K562 (cell line): ENCODE data around the gene HMCN1. TPM values are rescaled to one million over a fixed set of nuclear protein-coding genes. Genes with fewer than 3 reads are reported as not detected.

Experiments used
- ATAC-seq: fragments of 200-7000 bp; cut with Tn5 transposase; 3 replicates; pipeline ENCODE4 v1.9.1; 2020; ENCODE audit warnings: moderate library complexity
- BruUV-seq: library from RNA; stranded (reverse); fragments of 400-500 nt; replicated peaks from 2 replicates; lab custom pipeline; 2021; lab: Mats Ljungman, UMichigan
- CTCF ChIA-PET: fragments of 300-600 bp; formaldehyde crosslinking; extraction: SDS; loops from one replicate; lab custom pipeline; 2021; ENCODE audit warnings: low intra/inter-chr PET ratio; lab: Yijun Ruan, JAX
- POLR2A ChIA-PET: fragments of 300-600, 350-650 bp; sonication (Branson Sonifier 250); formaldehyde crosslinking; extraction: SDS; loops from one replicate; lab custom pipeline; 2021; ENCODE audit warnings: antibody characterized with exemption, inconsistent platforms; lab: Yijun Ruan, JAX
- DNase-seq, 4 experiments: peaks; one replicate each; pipeline versions ENCODE4 v3.0.0 to v3.0.0-alpha.2; 2011 to 2018; ENCODE audit warnings: low spot score in 3 of 4, mixed read lengths in 3 of 4; ENCODE audit errors: extremely low read depth in 1 of 4
- FAIRE-seq: peaks from 2 replicates; lab custom pipeline; 2011; peaks lifted over from hg19 to GRCh38; lab: Jason Lieb, UNC
- H2AFZ ChIP-seq: 2 replicates; pipeline ENCODE4 v1.6.0; 2011; ENCODE audit warnings: low read depth, low read length, control low read depth, inconsistent platforms
- H3K27ac ChIP-seq: fragments of 200-600 bp; 3 replicates; pipeline ENCODE4 v1.8.0; 2011; ENCODE audit warnings: low read depth, mild to moderate bottlenecking, control low read depth, inconsistent platforms, low read length, moderate library complexity, mixed read lengths; ENCODE audit errors: extremely low read depth
- H3K27me3 ChIP-seq, 2 experiments: fragments of 300-600 bp in 1 of 2; 2 replicates in 1 of 2; 3 replicates in 1 of 2; pipeline versions ENCODE4 v1.6.0 to v1.8.0; 2011; ENCODE audit warnings: inconsistent platforms in 2 of 2, low read length in 2 of 2, mild to moderate bottlenecking in 1 of 2, mixed read lengths in 1 of 2, moderate library complexity in 1 of 2; ENCODE audit not compliant: control insufficient read depth in 2 of 2, insufficient read depth in 2 of 2
- H3K36me3 ChIP-seq: fragments of 300-600 bp; 3 replicates; pipeline ENCODE4 v1.8.0; 2011; ENCODE audit warnings: mild to moderate bottlenecking, low read length, inconsistent platforms; ENCODE audit not compliant: control insufficient read depth, insufficient read depth
- H3K4me1 ChIP-seq, 2 experiments: fragments of 200-600 bp in 1 of 2; replicated peaks in 1 of 2; 2 replicates in 1 of 2; 3 replicates in 1 of 2; pipeline versions ENCODE4 v1.5.1 to v1.8.0; 2011; ENCODE audit warnings: inconsistent platforms in 2 of 2, low read length in 2 of 2, mild to moderate bottlenecking in 1 of 2, mixed read lengths in 1 of 2, moderate library complexity in 1 of 2; ENCODE audit not compliant: control insufficient read depth in 2 of 2, insufficient read depth in 2 of 2
- H3K4me2 ChIP-seq: 2 replicates; pipeline ENCODE4 v1.6.1; 2011; ENCODE audit warnings: low read length, control low read depth, inconsistent platforms, mixed read lengths; ENCODE audit not compliant: insufficient read depth
- H3K4me3 ChIP-seq: fragments of 200-600 bp; sonication (generic), shearing (Covaris generic); 2 replicates; pipeline ENCODE4 v1.5.1; 2016; ENCODE audit warnings: control low read depth, inconsistent platforms
- H3K79me2 ChIP-seq: fragments of 200-600 bp; 3 replicates; pipeline ENCODE4 v1.8.0; 2011; ENCODE audit warnings: low read length, inconsistent platforms; ENCODE audit not compliant: control insufficient read depth, insufficient read depth
- H3K9ac ChIP-seq, 2 experiments: 2 replicates each; pipeline versions ENCODE4 v1.6.0 to v1.6.1; 2011; ENCODE audit warnings: low read depth in 2 of 2, low read length in 2 of 2, control low read depth in 1 of 2, inconsistent platforms in 1 of 2, mild to moderate bottlenecking in 1 of 2, mixed read lengths in 1 of 2; ENCODE audit not compliant: insufficient read depth in 1 of 2
- H3K9me1 ChIP-seq: one replicate; pipeline ENCODE4 v1.6.0; 2011; ENCODE audit warnings: inconsistent platforms, mild to moderate bottlenecking, low read length, moderate library complexity; ENCODE audit not compliant: control insufficient read depth, insufficient read depth
- H3K9me3 ChIP-seq: replicated peaks from 2 replicates; pipeline ENCODE4 v1.5.1; 2011; ENCODE audit warnings: low read depth, low read length, inconsistent platforms; ENCODE audit not compliant: control insufficient read depth, insufficient read depth
- H4K20me1 ChIP-seq: replicated peaks from 2 replicates; pipeline ENCODE4 v1.6.1; 2011; ENCODE audit warnings: low read length, inconsistent platforms, mixed read lengths; ENCODE audit not compliant: control insufficient read depth, insufficient read depth
- CBX1 ChIP-seq: sonication (generic); IDR thresholded peaks from 2 replicates; pipeline ENCODE4 v1.6.1; 2016; ENCODE audit warnings: antibody characterized with exemption, low read depth, mild to moderate bottlenecking
- CC2D1A ChIP-seq: fragments of 450-650 bp; IDR thresholded peaks from 2 replicates; pipeline ENCODE4 v1.6.1; 2017; ENCODE audit warnings: mild to moderate bottlenecking
- MEF2D ChIP-seq: conservative IDR thresholded peaks from 2 replicates; pipeline ENCODE4 v1.6.1; 2016; ENCODE audit warnings: low read depth, missing genetic modification characterization, missing compliant biosample characterization
- NFIC ChIP-seq: fragments of 450-650 bp; IDR thresholded peaks from 2 replicates; pipeline ENCODE4 v1.6.1; 2017; ENCODE audit warnings: mild to moderate bottlenecking, inconsistent platforms
- PTTG1 ChIP-seq: fragments of 450-650 bp; IDR thresholded peaks from 2 replicates; pipeline ENCODE4 v1.6.1; 2016; ENCODE audit warnings: low read depth, mild to moderate bottlenecking, missing genetic modification characterization, missing compliant biosample characterization
- RAD51 ChIP-seq: fragments of 450-650 bp; IDR thresholded peaks from 2 replicates; pipeline ENCODE4 v1.7.1; 2016; ENCODE audit warnings: low read depth, mild to moderate bottlenecking, borderline replicate concordance
- SRSF7 ChIP-seq: fragments of 200-400 bp; formaldehyde crosslinking; optimal IDR thresholded peaks from 2 replicates; pipeline ENCODE3; 2017; ENCODE audit warnings: mild to moderate bottlenecking, low read depth, low read length
- ZNF583 ChIP-seq: fragments of 250-450 bp; sonication (Bioruptor Pico); IDR thresholded peaks from 2 replicates; pipeline ENCODE4 v1.4.0; 2020
- ZNF644 ChIP-seq: fragments of 200-800 bp; sonication (Bioruptor generic); IDR thresholded peaks from 2 replicates; pipeline ENCODE4 v1.6.1; 2016; ENCODE audit warnings: low read depth, missing genetic modification characterization, missing compliant biosample characterization
- WGBS: fragments of 100-300 bp; shearing (Covaris generic); methylation state at CpG from one replicate; pipeline ENCODE4 v1.1.6; 2016; ENCODE audit warnings: low coverage, mixed read lengths; ENCODE audit not compliant: insufficient coverage; ENCODE audit errors: missing lambda C conversion rate; 5-methylcytosine and 5-hydroxymethylcytosine counted together
- in situ Hi-C: fragments of 300-500 bp; cut with MboI; formaldehyde crosslinking; loops from 4 replicates; pipeline ENCODE4 v1.15.0; 2018; ENCODE audit warnings: inconsistent platforms, mixed read lengths
- intact Hi-C: fragments of 100-400 bp; cut with micrococcal nuclease; formaldehyde crosslinking; loops from 2 replicates; pipeline ENCODE4 v1.14.2; 2022
- polyA plus RNA-seq, 8 experiments: library from polyadenylated mRNA; depleted of rRNA in 4 of 8; stranded (reverse) in 5 of 8; unstranded in 3 of 8; fragments of >200 nt; fragmentation: Nextera tagmentation in 2 of 8; fragmentation: Illumina TruSeq in 1 of 8; extraction: Ambion mirVana in 2 of 8; extraction: Trizol in 1 of 8; gene quantifications; 2 replicates each; pipeline versions ENCODE4 v1.2.1 to v1.2.3, GENCODE V29; 2011 to 2014; ENCODE audit warnings: inconsistent platforms in 1 of 8, missing spikeins in 1 of 8
- total RNA-seq, 7 experiments: library from RNA; depleted of rRNA in 6 of 7; stranded (reverse); fragments of >200 nt in 6 of 7; fragmentation: Illumina TruSeq in 2 of 7; extraction: Trizol in 2 of 7; gene quantifications; 2 replicates each; pipeline versions ENCODE4 v1.2.1 to v1.2.3, GENCODE V29; 2011 to 2021; ENCODE audit warnings: low replicate concordance in 1 of 7
- TF ChIP-seq, protein P1 (sequence below), 2 experiments: fragments of 450-650 bp in 1 of 2; sonication (generic) in 1 of 2; formaldehyde crosslinking in 1 of 2; IDR thresholded peaks; 2 replicates each; pipeline versions ENCODE4 v1.7.1 to v1.9.0; 2016 to 2022; ENCODE audit warnings: inconsistent platforms in 1 of 2, mild to moderate bottlenecking in 1 of 2, missing genetic modification reagents in 1 of 2

HMCN1 gene
- total and polyA plus RNA-seq, 9 of the 15 experiments (the other 6 are each of a cell fraction or from before 2014, with no cell fraction given), result 0.07 to 0.36 (median 0.21) TPM

GRCh38 chr1:186102547-186103148, 368.5 kb downstream of the HMCN1 start:
- peak overlapping the region; percentile 31; the same call in 2 of the 3 replicates for H3K27ac ChIP-seq
- no peaks in the 10 kb centered on the region for H3K9me3 ChIP-seq
- H3K9ac ChIP-seq, result no peak overlapping the region
- no peaks in the 10 kb centered on the region for H3K79me2 ChIP-seq
- in situ Hi-C loops, result no loop called here
- no peaks in the 10 kb centered on the region for H3K27me3 ChIP-seq
- 8% methylated on average over 3 of the region's 3 CpGs for WGBS
- intact Hi-C loops, result loop anchor here (2.0 kb wide), 1 partner anchor 56 kb away; no protein-coding TSS in a partner anchor
- no TSS peak for BruUV-seq
- H3K4me2 ChIP-seq, result no peak overlapping the region
- no peaks in the 10 kb centered on the region for H3K36me3 ChIP-seq
- no peaks in the 10 kb centered on the region for H4K20me1 ChIP-seq
- peaks cover 0 to 7% of the 10 kb centered on the region in 2 experiments; a peak in 3 of 5 replicates for H3K4me1 ChIP-seq
- H3K9me1 ChIP-seq, result no peaks in the 10 kb centered on the region
- FAIRE-seq, result no peak
- ChIA-PET CTCF (no interaction called here), POLR2A (interaction anchor here (0.6 kb wide), 1 partner anchor 10 kb away, joined by 4 read pairs; no protein-coding TSS in a partner anchor)
- peak; percentile 78 for ATAC-seq
- peak in 1 of 4 experiments; percentile 42 for DNase-seq
- peak overlapping the region; percentile 25; the same call in 1 of the 2 replicates for H2AFZ ChIP-seq
- H3K4me3 ChIP-seq, result no peak overlapping the region
- TF ChIP-seq ZNF644 (tag), result 0 out of 2 replicates have a peak, but pooled peaks have one; percentile 9
- TF ChIP-seq PTTG1 (tag), result no peak
- no peak for TF ChIP-seq RAD51
- TF ChIP-seq NFIC, result no peak
- TF ChIP-seq SRSF7, result no peak
- no peak for TF ChIP-seq CBX1
- peak; percentile 86 for TF ChIP-seq MEF2D
- TF ChIP-seq, protein P1, sequence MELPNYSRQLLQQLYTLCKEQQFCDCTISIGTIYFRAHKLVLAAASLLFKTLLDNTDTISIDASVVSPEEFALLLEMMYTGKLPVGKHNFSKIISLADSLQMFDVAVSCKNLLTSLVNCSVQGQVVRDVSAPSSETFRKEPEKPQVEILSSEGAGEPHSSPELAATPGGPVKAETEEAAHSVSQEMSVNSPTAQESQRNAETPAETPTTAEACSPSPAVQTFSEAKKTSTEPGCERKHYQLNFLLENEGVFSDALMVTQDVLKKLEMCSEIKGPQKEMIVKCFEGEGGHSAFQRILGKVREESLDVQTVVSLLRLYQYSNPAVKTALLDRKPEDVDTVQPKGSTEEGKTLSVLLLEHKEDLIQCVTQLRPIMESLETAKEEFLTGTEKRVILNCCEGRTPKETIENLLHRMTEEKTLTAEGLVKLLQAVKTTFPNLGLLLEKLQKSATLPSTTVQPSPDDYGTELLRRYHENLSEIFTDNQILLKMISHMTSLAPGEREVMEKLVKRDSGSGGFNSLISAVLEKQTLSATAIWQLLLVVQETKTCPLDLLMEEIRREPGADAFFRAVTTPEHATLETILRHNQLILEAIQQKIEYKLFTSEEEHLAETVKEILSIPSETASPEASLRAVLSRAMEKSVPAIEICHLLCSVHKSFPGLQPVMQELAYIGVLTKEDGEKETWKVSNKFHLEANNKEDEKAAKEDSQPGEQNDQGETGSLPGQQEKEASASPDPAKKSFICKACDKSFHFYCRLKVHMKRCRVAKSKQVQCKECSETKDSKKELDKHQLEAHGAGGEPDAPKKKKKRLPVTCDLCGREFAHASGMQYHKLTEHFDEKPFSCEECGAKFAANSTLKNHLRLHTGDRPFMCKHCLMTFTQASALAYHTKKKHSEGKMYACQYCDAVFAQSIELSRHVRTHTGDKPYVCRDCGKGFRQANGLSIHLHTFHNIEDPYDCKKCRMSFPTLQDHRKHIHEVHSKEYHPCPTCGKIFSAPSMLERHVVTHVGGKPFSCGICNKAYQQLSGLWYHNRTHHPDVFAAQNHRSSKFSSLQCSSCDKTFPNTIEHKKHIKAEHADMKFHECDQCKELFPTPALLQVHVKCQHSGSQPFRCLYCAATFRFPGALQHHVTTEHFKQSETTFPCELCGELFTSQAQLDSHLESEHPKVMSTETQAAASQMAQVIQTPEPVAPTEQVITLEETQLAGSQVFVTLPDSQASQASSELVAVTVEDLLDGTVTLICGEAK (IDR thresholded peaks at IDR 0.05), result peak; percentile 42; the same call in 1 of the 2 replicates
- TF ChIP-seq, protein P1 (CRISPR knock-in tag; IDR thresholded peaks at IDR 0.05), result no peak
- no peak for TF ChIP-seq ZNF583 (CRISPR knock-in tag)
- TF ChIP-seq CC2D1A, result no peak
